NK-92 (cell line): ENCODE measurements around the gene NAALADL2.
"Not testable (repeated sequence)": the region's sequence is repeated elsewhere in the genome, so short reads cannot be mapped to it uniquely, and the experiment has no call there.

Experiments
- DNase-seq: peaks from one replicate; lab custom pipeline; 2025; ENCODE audit not compliant: unreplicated experiment; lab: John Stamatoyannopoulos, UW

NAALADL2 gene

DNA sequence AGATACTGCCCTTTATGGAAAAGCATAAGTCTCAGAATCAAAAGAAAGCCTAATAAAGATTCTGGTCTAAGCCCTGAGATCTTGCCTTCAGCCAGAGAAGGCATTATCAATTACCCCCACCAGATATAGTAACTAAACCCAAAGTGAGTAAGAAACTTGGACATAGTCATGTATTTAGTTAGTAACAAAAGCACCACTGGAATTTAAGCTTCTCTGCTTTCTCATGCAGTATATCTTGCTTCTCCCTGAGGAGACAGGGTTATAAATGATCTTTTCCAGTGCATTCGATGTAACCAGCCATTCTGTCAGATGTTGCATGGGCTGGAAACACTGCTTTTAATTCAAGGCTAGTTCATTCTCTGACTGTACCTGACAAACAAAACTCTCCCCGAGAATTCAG, 946.7 kb downstream of the NAALADL2 start:
- DNase-seq, result no peak

DNA sequence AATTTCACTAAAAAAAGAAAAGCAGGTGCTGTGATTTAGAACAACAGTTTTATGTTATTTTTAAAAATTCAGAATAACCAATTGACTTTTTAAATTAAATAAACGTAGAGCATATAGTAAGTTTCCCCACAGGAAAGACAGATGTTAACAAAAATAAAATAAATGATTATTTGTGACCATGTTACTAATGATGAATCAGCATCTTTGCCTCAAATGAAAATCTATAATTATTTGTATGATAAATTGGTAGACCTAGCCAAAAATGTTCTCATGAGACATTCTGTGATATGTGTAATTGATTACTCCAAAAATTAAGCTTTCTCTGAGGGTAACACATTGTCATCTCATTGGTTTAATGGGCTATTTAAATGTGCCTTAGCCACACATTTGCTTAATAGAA, 948.0 kb downstream of the NAALADL2 start:
- DNase-seq, result no peak

DNA sequence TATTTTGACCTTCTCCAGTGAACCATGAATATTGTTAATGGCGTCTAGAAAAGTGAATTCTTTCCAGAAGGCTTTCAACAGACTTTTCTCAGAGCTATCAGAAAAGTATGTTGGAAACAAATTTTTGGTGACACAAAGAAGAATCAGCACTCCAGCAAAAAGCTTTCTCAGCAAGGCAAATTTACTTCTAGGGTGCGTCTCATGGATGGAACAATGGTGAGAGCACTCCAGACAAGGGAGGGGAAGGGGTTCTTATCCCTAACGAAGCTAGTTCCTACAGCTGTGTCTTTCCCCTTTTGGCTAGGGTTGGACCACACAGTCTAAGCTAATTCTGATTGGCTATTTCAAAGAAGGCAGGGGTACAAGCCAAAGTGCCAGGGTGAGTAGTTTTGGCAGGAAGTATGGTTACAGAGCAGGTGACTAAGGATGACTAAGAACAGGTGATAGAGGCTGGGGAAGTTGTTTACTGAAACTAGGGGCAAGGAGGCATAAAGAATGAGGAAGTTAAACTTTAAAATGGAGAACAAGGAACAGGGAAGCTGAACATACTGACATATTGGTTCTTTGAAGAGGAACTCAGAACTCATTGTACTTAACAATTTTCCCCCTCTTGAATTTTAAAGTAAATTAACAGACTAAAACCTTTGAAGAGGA, 959.8 kb downstream of the NAALADL2 start:
- no peak for DNase-seq

DNA sequence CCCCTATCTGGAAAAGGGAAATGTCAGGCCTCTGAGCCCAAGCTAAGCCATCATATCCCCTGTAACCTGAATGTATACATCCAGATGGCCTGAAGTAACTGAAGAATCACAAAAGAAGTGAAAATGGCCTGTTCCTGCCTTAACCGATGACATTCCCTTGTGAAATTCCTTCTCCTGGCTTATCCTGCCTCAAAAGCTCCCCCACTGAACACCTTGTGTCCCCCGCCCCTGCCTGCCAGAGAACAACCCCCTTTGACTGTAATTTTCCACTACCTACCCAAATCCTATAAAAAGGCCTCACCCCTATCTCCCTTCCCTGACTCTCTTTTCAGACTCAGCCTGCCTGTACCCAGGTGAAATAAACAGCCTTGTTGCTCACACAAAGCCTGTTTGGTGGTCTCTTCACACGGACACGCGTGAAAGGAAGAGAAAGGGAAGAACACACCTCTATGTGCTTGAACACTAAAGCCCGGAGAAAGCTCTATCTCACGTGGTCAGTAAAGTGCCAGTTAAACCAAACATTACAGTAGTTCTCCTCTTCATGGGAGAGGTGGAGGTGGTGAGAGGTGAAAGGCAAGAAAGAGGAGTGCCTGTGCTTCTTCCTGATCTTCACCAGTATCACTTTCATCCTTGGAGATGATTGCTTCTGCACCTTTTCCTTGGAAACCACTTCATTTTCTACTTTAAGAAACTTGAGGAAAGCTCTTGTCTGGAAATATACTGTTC, 963.8 kb downstream of the NAALADL2 start:
- not testable (repeated sequence) for DNase-seq

DNA sequence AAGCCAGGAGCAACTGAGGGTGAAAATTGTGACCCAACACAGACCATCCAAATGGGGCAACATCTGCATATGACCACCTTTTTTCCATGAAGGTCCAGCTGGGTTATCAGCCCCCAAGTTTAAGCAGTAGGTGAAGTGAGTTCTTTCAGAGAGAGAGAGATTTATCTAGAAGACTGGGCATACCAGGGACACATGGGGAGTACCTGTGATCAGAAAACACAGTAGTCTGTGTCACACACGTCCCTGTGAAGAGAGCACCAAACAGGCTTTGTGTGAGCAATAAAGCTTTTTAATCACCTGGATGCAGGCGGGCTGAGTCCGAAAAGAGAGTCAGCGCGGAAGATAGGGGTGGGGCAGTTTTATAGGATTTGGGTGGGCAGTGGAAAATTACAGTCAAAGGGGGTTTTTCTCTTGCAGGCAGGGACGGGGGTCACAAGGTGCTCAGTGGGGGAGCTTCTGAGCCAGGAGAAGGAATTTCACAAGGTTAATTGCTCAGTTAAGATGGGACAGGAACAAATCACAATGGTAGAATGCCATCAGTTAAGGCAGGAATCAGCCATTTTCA, 966.0 kb downstream of the NAALADL2 start:
- not testable (repeated sequence) for DNase-seq

DNA sequence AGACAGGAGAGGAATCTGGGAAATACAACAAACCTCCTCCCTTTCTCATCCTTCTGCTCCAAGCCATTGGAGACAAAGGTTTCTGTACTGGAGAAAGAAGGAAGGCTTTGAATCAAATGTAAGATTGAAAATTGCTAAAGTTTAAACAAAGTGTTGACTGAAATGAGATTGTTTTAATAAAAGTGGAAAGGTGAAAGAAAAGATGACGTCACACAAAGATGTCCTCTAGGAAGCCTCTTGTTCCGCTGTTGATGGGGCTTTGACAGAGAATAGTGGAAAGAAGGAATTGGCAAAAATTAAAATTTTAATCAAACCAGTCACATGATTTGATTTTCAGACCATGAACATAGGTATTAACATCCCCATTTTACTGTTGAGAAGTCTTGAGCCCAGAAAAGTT, 967.6 kb downstream of the NAALADL2 start:
- DNase-seq, result no peak

DNA sequence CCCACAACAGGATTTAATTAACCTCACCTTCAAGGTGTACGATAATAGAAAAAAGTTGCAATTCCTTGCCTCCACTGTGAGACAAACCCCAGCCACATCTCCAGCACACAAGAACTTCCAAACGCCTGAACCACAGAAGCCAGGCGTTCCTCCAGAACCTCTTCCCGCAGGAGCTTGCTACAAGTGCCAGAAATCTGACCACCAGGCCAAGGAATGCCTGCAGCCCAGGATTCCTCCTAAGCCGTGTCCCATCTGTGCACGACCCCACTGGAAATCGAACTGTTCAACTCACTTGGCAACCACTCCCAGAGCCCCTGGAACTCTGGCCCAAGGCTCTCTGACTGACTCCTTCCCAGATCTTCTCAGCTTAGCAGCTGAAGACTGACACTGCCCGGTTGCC, 970.7 kb downstream of the NAALADL2 start:
- DNase-seq, result not testable (repeated sequence)

DNA sequence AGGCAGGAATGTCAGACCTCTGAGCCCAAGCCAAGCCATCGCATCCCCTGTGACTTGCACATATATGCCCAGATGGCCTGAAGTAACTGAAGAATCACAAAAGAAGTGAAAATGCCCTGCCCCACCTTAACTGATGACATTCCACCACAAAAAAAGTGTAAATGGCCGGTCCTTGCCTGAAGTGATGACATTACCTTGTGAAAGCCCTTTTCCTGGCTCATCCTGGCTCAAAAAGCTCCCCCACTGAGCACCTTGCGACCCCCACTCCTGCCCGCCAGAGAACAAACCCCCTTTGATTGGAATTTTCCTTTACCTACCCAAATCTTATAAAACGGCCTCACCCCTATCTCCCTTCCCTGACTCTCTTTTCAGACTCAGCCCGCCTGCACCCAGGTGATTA, 976.6 kb downstream of the NAALADL2 start:
- DNase-seq, result not testable (repeated sequence)

DNA sequence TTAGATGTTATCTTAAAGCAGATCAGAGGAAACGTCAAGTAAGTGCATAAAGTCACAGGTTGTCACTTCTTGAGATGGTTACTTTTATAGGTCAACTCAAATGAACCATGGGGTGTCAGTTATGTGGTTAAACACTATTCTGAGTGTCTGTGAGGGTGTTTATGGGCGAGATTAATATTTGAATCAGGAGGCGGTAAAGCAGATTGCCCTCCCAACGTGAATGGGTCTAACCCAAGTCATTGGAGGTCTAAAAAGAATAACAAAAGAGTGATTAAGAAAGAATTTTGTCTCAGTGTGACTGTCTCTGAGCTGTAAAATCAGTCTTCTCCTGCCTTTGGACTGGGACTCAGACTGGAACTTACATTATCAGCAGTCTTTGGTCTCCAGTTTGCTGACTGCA, 977.5 kb downstream of the NAALADL2 start:
- DNase-seq, result no peak

DNA sequence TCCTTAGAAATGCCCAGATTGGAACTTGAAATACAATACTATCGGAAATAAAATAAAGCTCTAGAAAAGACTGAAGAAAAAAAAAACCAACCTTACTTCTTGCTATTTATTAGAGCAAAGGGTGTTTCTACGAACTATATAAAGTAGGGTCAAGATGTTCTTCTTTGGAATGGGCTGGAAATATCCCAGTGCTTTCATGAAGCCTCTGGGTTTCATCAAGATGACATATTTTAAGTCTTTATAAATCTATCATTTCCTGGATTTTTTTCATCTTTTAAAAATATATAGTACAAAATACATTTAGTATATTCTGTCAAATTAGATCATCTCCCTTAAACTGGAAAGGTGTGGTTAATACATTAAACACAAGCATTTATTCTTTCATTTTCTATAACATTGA, 978.8 kb downstream of the NAALADL2 start:
- DNase-seq, result no peak

DNA sequence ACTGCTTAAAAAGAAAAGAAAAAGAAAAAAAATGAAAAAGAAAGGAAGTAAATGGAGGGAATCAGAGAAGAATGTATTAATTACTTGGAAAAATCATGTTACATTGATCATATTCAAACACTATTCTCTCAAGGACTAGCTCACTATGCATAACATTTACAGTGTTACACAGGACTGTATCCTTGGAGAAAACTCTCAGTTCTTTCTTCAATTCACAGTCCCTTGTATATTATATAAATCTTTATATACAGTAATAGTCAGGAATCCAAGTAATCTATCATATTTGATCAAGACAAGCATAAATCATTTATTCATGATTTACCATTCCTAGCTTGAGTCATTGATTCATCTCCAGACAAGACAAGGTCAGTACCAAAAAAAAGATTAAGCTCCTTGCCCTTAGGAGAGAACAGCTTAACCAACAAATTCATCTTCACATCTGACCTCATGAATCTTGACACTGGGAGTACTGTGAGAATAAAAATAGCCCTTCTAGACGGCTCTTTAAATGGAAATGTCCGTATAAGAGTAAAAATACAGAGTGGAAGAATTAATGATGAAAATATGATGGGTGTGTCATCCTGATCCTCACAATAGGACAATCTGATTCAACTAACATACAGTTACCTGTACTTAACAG, 980.4 kb downstream of the NAALADL2 start:
- no peak for DNase-seq

DNA sequence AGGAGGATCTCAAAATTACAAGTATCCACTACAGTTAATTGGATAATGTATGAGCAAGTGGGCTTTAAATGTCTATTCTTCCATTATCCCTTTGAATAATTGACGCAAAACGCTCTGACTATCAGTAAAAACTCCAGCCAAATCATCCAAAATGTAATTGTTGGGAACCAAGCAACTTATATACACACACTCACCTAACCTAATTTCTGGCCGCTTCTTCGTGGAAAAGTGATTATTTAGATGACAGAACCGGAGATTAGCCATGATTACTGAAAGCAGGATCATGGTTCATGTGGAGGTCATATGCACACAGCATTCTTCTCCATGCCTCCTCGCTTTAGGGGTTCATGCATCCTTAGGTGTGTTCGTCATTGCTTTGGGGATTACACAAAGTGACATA, 992.4 kb downstream of the NAALADL2 start:
- no peak for DNase-seq

DNA sequence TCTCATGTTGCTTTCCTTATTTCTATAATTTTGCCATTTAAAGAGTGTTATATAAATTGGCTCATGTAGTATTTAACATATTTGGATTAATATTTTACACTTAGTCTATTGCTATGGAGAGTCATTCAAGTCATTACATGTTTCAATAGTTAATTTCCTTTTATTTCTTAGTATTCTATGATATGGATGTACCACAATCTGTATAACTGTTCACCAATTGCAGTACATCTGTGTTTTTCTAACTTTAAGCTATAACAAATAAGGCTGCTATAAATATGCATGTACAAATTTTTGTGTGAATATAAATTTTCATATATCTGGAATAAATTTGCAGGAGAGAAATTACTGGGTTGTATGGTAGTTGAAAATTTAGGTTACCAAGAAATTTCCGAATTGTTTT, 993.4 kb downstream of the NAALADL2 start:
- DNase-seq, result no peak

DNA sequence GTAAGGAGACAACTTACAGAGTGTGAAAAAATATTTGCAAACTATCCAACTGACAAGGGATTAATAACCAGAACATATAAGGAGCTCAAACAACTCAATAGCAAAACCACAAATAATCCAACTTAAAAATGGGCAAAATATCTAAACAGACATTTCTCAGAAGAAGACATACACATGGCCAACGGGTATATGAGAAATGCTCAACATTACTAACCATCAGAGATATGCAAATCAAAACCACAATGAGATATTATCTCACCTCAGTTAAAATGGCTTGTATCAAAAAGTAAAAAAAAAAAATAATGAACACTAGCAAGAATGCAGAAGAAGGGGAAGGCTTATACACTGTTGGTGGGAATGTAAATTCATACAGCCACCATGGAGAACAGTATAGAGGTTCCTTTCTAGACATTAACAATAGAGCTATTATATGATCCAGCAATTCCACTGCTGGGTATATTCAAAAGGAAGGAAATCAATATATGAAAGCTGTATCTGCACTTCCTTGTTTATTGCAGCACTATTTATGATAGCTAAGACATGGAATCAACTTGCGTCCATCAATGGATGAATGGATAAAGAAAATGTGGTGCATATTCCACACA, 998.6 kb downstream of the NAALADL2 start:
- no peak for DNase-seq
